Measurements from ENCODE around the gene GFOD2.

The GFOD2 gene

DNA sequence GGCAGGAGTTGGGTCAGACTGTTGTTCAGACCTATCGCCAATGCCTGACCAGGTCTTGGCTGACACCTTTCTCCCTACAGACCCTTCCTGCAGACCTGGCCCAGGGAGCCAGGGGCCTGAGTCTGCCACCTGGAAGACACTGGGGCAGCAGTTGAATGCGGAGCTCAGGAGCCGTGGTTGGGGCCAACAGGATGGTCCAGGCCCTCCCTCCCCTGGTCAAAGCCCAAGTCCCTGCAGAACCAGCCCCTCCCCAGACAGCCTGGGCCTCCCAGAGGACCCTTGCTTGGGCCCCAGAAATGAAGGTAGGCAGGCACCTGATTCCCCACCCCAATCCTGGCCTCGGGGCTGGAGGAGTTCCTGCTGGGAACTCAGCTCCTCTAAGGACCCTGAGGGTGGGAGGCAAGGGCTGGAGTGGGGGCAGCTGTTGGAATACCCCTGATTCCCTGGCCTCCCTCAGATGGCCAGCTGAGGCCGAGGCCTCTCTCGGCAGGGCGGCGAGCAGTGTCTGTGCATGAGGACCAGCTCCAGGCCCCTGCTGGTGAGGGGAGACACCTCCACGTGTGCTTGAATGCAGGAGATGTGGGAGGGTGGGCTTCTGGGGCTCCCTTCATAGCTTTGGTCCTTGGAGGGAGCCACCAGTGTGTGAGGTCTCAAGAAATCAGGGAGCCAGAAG, 62.6 kb downstream of the GFOD2 start:
- no peak for DNase-seq

DNA sequence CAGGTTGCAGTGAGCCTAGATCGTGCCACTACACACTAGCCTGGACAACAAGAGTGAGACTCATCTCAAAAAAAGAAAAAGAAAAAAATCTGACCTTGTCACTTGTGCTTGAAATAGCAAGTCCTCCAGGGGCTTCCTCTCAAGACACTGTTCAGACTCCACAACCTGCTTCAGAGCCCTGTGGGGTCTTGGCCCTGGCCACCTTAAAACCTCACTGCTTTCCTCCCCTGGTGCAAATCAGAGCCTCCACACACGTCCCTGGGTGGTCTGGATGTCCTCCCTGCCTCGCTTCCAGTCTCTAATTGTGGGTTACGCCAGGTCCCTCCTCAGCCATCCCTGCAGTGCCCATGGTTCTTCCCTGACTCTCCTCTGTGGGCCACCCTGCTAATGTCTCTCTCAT, 63.8 kb downstream of the GFOD2 start:
- no peak for DNase-seq

DNA sequence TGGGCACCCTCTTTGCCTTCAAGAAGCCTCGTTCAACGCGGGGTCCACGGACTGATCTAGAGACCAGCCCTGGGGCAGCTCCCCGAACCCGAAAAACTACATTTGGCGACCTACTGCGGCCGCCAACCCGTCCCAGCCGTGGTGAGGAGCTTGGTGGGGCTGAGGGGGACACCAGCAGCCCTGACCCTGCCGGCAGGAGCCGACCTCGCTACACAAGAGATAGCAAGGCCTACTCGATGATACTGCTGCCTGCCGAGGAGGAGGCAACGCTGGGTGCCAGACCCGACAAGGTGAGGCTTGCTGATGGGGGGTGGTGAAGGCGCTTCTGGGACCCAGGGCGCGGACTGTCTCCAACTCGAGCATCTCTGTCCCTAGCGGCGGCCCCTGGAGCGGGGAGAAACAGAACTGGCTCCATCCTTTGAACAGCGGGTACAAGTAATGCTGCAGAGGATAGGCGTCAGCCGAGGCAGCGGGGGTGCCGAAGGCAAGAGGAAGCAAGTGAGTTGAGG, 64.7 kb downstream of the GFOD2 start:
- peak; percentile 25 for DNase-seq

DNA sequence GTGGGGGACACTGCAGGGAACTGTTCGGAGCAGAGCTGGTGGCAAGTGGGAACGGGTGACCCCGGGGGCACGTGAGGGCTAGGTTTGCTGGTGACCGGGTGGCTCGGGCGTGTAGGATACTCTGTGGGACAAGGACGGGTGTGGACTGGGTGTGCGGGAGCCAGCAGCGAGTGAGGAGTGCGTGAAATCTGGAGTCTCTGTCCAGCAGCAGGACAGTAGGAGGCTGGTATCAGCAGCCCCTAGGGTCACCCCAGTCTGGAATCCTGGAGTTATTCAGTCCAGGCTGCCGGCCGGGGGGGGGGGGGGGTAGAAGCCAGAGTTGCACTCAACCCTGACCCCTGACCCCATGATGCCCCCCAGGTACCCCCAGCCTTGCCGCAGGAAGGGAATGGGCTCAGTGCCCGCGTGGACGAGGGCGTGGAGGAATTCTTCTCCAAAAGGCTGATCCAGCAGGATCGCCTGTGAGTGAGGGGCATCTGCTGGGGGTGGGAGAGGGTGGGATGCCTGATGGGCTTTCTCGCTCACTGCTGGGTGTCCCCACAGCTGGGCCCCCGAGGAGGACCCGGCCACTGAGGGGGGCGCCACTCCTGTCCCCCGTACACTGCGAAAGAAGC, 65.2 kb downstream of the GFOD2 start:
- DNase-seq, result peak; percentile 23

DNA sequence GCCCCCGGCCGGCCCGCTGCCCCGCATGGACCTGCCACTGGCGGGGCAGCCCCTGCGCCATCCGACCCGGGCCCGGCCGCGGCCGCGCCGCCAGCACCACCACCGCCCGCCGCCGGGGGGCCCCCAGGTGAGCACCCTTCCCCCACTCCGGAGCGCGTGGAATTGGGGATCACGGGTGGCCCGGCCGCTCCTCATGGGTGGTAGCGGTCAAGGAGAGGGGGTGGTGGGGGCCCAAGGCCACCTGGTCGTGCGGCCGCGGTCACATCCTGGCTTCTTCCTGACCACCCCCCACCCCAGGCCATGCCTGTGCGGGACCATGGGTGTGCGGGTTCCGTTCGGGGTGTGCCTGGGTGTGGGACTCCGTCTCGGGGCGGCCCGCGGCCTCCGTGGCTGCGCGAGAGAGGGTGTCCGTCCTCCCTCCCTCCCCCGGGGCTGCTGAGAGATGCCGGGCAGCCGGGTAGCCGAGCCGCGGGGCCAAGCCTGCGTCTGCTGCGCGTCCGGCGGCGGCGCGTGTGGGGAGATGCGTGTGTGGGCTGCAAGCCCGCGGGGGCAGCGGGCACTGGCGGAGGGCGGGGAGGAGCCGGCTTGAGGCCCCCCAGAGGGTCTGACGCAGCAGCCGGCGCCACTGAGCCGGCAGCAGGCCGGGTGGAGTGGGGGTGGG, 65.9 kb downstream of the GFOD2 start:
- DNase-seq, result no peak

DNA sequence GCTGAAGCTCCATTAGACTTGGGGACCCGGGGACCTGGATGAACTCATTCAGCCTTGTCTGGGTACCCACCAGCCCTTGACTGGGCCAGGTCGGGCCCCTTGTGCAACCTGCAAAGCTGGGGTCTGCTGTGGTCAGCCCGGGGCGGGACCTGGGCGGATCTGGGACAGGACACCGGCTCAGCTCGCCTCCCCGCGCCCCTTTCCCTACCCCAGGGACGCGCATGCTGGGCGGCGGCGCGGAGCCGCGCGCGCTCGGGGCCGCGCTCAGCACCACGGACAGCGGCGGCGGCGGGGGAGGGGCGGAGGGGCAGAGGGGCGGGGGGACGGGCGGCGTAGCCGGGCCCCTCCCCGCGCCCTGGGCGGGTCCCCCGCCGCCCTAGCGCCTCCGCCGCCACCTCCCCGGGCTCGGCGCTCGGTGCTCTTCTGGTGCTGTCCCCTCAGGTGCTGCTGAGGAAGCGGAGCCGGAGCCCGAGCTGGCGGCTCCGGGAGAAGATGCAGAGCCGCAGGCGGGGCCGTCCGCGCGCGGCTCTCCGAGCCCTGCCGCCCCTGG, 66.5 kb downstream of the GFOD2 start:
- no peak for DNase-seq

DNA sequence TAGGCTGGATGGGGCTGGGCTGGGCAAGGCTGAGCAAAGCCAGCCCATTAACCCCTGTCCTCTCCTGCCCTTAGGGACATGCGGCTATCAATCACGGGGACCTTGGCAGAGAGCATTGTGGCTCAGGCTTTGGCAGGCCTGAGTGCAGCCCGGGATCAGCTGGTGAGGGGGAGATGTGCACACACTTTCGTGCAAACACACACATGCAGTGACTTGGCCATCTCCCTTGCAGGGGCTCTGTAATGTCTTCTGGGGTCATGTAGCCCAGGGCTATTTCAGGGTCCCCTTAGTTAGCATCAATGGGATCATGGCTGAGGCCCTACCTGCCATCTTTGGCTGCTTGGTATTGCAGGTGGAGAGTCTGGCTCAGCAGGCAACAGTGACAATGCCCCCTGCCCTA, 67.3 kb downstream of the GFOD2 start:
- DNase-seq, result peak; percentile 22

DNA sequence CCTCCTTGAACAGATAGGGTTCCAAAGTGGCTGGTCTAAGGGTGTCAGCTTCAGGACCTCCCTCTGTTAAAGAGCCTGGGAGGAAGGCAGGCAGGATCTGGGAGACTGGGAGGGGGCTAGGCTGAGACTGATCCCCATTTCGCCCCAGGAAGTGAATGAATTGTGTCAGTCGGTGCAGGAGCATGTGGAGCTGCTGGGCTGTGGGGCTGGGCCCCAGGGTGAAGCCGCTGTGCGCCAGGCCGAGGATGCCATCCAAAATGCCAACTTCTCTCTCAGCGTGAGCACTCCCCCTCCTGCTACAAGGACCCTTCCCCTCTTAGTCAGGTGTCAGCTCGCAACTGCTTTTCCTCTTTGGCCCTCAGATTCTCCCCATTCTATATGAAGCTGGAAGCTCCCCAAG, 68.1 kb downstream of the GFOD2 start:
- no peak for DNase-seq

DNA sequence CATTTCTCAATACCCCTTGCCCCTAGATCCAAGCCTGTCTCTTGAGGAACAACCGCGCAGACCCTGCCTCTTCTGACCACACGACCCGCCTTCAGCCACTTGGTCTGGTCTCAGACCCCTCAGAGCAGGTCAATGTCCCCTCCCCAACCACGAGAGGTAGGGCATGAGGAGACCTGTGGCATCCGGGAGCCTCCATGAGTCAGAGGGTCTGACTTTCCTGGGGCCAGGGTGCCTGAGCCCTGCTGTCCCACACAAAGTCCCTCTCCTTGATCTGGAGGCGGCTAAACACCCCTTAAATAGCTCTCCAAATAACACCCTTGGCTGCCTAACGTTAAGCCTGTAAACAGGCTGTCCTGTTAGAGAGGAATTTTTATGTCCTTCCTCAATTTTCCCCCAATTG, 69.1 kb downstream of the GFOD2 start:
- DNase-seq, result no peak

DNA sequence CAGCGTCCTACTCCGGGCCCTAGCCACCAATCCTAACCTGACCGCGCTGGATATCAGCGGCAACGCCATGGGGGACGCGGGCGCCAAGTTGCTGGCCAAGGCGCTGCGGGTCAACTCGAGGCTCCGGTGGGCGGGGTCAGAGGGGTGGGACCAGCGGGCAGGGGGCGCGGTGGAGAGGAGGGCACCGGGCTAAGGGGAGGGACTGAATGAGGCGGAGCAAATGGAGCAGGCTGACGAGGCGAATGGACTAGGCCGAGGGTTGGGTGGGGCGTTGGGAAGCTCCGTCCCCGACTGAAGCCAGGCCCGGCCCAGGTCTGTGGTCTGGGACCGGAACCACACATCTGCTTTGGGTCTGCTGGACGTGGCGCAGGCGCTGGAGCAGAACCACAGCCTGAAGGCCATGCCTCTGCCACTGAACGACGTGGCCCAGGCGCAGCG, 69.6 kb downstream of the GFOD2 start:
- no peak for DNase-seq

DNA sequence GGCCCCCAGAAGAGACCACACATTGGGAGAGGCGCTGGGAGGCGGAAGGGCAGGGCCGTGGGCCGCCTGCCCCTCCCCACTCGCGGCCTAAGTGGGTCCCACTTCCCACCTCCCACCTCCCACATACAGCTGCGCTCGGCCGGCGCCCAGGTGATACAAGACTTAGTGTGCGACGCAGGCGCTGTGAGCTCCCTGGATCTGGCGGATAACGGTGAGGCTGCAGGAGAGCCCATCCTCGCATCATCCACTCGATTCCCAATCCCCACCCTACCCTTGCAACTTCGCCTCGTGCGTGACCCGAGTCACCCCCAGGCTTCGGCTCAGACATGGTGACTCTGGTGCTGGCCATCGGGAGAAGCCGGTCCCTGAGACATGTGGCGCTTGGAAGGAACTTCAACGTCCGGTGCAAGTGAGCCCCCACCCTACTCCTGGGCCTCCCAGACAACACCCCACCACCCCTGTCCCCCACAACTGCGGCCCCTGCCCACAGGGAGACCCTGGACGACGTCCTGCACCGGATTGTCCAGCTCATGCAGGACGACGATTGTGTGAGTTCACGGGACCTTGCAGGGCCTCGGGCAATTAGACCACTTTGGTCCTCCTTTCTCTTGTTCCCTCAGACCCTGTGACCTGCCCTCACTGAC, 70.2 kb downstream of the GFOD2 start:
- DNase-seq, result no peak

DNA sequence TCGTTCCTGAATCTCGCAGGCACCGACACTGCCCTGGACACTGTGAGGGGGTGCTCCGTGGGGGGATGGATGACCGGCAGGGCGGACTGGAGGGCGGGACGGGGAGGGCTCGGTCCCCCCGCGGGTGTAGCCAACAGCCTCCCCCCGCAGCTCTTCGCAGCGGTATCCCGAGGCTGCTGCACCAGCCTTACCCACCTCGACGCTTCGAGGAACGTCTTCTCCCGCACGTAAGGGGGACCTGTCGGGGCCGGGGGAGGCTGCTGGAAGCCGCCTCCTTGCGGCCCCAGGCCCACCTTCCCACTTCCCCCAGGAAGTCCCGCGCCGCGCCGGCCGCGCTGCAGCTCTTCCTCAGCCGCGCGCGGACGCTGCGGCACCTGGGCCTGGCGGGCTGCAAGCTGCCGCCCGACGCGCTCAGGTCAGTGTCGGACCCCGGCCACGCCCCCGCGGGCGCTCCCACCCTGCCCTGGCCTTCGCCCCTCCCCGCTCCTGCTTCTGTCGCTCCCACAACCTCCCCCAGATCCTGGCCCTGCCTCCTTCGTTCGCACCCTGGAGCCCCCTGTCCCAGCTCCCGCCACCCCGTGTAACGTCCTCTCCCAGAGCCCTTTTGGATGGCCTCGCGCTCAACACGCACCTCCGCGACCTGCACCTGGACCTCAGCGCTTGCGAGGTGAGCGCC, 70.9 kb downstream of the GFOD2 start:
- DNase-seq, result no peak

DNA sequence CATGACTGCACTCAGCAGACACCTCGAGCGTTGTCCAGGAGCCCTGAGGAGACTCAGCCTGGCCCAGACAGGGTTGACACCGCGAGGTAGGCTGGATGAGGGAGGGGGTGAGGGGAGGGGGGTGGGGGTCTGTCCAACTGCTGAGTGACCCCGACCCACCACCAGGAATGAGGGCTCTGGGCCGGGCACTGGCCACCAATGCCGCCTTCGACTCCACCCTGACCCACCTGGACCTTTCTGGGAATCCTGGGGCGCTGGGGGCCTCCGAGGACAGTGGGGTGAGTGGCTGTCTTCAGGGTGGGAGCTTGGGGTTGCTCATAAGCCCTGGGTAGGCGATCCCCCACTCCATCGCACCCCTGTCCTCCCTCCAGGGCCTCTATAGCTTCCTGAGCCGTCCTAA, 71.4 kb downstream of the GFOD2 start:
- DNase-seq, result no peak

DNA sequence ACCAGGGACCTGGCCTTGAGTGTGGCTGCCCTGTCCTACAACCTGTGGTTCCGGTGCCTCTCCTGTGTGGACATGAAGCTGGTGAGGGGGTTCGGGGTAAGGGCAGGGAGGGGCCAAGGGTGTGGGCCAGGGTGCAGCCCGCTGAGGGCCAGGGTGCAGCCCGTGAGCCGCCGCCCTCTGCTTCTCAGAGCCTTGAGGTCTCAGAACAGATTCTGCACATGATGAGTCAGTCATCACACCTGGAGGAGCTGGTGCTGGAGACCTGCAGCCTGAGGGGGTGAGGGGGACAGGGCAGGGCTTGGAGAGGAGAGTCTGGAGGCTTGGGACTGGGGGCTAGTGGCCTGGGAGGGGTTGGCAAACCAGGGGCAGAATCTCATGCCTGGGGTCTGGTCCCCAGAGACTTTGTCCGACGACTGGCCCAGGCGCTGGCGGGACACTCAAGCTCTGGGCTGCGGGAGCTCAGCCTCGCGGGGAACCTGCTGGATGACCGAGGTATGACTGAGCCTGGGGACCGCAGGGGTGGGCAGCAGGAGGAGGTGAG, 71.9 kb downstream of the GFOD2 start:
- DNase-seq, result no peak

DNA sequence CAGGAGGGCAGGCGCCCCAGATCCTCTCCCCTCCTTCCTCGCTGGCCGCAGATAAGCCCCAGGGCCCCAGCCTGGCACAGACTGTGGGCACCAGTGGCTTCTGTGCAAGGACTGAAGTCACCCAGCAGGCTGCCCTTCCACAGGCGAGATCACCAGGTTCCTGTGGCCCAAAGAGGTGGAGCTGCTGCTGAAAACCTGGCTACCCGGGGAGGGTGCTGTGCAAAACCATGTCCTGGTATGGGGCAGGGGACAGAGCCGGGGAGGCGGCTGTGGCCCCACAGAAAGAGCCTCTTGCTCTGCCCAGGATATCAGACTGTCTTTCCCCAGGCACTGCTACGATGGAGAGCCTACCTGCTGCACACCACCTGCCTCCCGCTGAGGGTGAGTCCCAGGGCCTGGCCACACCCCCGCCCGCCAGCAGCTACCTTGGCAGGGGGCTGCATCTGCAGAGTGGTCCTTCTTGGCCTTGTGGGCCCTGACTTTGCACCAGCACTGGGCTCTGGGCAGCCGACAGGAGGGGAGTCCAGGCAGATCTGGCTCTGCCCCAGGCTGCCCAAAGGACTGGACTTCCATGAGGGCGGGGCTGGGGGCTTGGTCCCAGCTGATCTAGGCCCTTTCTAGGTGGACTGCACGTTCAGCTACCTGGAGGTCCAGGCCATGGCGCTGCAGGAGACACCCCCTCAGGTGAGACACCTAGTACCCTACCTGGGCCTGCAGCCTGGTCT, 73.6 kb downstream of the GFOD2 start:
- DNase-seq, result no peak

DNA sequence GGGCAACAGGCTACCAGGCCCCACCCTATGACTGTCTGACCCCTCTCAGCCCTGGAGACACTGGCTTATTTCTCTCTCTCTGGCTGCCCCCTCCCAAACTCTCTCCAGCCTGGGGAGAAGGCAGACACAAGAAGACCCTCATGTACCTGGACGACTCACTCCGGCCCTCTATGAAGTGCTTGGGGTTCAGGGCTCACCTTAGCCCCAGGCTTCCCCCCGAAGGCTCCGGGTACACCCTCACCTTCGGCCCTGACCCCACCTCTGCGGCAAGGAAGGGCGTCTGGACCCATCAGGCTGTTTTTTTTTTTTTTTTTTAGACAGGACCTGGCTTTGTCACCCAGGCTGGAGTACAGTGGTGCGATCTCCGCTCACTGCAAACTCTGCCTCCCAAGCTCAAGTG, 75.1 kb downstream of the GFOD2 start:
- no peak for DNase-seq

DNA sequence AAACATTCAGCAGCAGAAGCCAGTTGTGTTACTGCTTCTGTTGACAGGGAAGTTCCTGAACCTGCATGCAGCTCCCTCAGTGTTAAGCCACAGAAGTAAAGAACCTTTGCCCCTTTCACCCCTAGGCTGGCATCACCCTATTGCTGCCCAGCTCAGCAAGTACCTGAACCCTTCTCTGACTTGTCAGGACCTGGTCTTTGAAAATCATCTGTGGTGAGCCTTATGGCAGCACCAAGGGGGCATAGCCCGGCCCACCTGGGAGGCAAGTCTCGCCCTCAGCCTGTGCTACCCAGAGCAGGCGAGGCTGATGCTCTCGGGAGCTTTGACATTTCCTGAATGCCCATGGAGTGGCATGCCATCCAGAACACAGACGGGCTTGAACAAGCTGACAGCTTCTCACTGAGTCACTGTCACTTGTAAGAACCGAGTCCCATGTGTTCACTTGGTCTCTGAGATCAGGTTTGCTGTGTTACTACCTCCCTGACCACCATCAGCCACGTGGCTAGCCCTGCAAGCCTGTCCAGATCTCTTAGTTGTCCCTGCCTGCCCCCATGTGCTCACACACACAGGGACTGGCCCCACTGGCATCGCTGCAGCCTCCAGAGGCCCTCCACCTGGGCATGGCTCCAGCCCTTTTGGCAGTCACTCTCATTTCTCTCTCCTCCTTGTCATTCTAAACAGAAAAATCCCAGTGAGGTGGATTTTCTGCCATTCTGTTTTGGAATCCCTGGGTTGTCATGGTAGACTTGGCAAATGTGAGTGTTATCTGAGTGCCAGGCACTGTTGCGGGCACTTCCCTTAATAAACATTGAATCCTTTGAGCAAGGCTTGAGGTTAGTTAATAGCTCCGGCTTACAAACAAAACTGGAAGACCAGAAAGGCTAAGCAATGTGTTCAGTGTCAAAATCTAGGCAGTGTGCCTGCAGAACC, 77.1 kb downstream of the GFOD2 start:
- DNase-seq, result no peak

DNA sequence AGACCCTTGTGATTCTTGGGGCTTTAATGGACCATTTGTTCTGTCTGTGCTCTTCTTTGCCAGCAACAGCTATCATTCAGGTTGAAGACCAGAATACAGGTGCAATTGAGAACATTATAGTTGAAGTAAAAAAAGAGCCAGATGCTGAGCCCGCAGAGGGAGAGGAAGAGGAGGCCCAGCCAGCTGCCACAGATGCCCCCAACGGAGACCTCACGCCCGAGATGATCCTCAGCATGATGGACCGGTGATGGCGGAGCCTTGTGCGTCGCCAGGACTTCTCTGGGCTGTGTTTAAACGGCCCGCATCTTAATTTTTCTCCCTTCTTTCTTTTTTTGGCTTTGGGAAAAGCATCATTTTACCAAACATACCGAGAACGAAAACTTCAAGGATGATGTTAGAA, 81.5 kb downstream of the GFOD2 start:
- DNase-seq, result no peak

DNA sequence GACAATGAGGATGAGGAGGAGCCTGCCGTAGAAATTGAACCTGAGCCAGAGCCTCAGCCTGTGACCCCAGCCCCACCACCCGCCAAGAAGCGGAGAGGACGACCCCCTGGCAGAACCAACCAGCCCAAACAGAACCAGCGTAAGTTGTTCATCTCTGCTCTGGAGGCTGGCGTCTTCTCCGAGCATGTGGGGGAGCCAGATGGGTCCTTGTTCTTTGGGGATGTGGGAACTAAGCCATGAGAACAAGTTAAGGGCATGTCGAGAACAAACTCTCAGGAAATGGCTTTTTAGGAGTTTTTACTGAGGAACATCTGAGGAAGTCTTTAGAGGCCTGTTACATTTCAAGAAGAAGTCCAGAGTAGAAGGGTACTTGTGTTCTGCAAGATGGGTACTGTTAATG, 82.4 kb downstream of the GFOD2 start:
- DNase-seq, result no peak

DNA sequence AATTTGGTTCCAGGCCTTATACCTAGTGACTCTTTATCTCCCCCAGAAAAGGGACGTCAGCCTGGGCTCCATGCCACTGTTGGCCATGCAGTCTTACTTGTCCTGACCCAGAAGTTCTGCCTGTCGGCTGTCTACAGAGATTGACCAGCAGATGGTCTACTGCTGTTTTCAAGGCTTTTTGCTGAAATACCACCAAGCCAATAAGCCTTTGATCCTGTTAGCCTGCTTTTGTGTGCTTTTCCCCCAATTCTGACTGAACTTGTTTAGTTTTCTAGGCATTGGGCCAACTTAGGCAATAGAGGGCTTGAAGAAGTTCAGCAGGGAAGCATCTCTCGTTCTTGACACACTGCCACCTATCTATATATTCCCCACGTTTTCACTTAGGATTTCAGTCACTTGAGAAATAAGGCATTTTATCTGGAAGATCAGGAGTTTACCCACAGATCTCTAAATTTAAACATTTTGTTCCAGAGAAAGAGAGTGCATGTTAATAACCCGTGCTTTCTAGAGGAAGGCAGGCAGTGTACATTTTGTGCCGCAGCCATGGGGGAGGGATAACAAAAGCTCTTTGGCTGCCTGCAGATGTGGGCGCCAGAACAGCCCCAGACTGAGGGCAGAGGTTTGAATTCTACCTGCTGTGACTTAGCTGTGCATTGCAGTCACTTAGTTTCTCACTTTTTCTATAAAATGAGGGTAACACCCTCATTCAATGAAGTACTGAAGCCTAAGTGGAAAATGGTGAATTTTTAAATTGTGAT, 86.5 kb downstream of the GFOD2 start:
- DNase-seq, result no peak
